A549 treated with GW870086 at 1 μM for 4 hours (cell line): ENCODE results near the gene DECR2. TPM values are rescaled to one million over a fixed set of nuclear protein-coding genes. Genes with fewer than 3 reads are reported as not detected.

Source experiments
- total RNA-seq: library from RNA; stranded (reverse); fragments of 200-300 nt; extraction: Qiagen RNA extraction; gene quantifications from 5 replicates; pipeline ENCODE4 v1.2.3, GENCODE V29; 2022; ENCODE audit warnings: low read depth

DECR2 gene, protein sequence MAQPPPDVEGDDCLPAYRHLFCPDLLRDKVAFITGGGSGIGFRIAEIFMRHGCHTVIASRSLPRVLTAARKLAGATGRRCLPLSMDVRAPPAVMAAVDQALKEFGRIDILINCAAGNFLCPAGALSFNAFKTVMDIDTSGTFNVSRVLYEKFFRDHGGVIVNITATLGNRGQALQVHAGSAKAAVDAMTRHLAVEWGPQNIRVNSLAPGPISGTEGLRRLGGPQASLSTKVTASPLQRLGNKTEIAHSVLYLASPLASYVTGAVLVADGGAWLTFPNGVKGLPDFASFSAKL
- 21.2 to 29.8 TPM (median 27.7 TPM) in 5 replicates for total RNA-seq

DNA sequence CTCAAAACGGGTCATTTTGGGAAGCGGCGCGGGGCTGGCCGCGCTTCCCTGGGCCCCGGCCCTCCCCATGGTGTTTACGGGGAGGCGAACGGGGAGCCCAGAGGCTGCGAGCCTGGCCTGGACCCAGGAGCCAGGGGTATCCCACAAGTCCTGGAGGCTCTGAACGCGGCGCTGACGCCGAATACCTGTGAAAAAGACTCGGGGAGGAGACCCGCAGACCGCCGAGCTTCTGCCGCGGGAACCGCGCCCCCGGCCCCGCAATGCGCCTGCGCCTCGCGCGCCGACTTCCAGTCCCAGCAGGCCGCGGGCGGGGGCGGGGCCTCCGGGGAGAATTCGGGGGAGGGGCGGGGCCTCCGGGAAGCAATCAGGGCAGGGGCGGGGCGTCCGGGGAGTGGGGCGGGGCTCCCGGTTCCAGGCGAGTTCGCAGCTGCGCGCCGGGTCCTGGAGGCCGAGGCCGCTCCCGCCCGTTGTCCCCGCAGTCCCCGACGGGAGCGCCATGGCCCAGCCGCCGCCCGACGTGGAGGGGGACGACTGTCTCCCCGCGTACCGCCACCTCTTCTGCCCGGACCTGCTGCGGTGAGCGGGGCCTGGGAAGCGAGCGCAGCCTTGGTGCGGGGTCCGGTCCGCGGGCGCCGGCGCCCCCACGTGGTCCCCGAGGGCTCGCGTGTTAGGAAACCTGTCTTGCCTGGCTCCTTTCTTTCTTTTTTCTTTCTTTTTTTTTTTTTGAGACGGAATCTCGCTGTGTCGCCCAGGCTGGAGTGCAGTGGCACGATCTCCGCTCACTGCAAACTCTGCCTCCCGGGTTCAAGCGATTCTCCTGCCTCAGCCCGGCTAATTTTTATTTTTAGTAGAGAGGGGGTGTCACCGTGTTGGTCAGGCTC is at the start of gene DECR2:
DECR2 (plus strand) TSS at position 418 of the 881 bp plus-strand sequence; CDS start at position 497, 79 bp downstream.

DNA sequence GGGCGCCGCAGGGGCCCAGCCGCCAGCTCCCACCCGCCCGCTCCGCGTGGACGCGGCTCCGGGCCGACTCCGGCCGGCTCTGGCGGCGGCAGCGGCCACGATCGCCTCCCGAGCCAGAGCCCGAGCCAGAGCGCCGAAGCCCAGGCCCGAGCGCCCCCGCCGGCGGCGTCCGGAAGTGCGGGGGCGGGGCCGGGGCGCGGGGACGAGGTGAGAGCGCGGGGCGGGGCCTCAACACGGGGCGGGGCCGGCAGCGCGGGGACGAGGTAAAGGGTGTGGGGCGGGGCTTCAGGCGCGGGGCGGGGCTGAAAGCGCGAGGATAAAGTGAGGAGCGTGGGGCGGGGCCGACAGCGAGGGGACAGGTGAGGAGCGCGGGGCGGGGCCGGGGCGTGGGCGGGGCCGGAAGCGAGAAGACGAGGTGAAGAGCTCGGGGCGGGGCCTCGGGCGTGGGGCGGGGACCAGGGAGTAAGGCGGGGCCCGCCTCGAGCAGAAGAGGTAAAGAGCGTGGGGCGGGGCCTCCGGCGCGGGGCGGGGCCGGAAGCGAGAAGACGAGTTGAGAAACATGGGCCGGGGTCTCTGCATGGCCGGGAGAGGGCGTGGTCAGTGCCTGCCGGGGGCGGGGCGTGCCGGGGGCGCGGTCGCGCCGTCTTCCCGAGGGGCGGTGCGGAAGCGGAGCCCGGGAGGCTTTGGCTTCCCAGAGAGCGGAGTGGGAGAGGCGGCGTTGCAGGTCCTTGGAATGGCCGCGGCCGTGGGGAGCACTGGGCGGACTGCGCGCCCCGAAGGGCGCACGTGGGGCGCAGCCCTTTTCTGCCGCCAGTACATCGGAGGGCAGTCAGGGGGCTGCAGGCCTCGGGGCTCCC is 48.9 kb upstream of the DECR2 start, which contains the start of gene AXIN1:
AXIN1 (minus strand) TSS at position 177 of the 857 bp plus-strand sequence. CDS start 5,698 bp downstream, outside the sequence.

DNA sequence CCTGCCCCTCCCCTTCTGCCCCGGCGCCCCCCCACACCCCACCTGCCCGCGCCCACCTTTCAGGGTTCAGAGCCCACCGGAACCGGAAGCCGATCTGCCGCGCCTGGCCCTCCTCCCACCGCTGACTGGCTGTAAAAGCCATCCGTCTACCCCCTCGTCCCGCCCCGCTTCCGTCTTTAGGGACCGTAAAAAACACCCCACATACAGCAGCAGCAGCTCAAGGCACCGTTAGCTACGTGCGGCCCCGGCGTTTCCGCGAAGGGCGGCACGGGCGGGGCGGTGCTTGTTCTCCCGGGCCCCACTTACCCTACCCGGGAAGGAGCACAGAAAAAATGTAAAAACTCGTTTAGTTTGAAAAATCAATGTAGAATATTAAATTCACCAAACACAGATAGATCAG is 31.2 kb upstream of the DECR2 start, which contains the start of gene MRPL28:
MRPL28 (minus strand) TSS at position 96 of the 400 bp plus-strand sequence. CDS start 320 bp downstream, outside the sequence.

DNA sequence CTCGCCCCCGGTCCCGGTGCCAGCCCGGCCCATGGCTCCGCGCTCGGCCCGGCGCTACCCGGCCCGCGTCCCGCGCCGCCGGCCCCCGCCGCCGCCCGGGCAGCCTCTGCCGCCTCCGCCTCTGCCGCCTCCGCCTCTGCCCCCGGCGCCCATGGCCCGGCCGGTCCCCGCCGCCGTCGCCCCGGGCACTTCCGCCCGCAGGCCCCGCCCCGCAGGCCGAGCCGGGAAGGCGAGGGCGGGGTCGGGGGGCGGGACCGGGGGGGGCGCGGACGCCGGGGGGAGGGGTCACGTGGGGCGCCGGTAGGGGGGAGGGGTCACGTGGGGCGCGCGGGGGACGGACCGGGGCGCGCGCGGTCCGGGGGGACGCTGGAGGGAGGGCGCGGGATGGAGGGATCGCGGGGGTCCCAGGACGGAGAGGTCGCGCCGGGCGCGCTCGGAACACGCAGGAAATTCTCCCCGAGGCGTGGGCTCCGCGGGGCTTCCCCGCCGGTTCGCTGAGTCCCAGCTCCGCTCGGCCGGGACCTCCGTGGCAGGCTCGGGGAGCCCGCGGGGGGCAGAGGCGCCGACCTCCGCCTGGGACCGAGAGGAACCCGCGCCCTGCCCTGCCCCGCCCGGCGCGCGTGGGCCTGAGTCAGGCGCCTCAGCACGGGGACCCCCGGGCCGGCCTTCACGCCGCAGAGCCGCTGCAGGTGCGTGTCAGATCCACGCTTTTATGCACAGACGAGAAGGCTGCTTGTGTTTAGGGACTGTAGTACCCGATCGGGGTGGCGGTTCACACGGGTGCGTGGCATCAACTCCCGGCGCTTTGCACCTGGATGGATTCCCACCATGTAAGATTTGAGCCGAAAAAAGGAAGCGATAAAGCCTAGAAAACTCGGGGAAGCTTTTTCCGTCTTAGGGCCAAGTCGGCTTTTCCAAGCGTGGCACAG is 19.6 kb upstream of the DECR2 start, which contains the start of gene PGAP6:
PGAP6 (minus strand) TSS at position 190 of the 929 bp plus-strand sequence; CDS start at position 33, 157 bp downstream.

DNA sequence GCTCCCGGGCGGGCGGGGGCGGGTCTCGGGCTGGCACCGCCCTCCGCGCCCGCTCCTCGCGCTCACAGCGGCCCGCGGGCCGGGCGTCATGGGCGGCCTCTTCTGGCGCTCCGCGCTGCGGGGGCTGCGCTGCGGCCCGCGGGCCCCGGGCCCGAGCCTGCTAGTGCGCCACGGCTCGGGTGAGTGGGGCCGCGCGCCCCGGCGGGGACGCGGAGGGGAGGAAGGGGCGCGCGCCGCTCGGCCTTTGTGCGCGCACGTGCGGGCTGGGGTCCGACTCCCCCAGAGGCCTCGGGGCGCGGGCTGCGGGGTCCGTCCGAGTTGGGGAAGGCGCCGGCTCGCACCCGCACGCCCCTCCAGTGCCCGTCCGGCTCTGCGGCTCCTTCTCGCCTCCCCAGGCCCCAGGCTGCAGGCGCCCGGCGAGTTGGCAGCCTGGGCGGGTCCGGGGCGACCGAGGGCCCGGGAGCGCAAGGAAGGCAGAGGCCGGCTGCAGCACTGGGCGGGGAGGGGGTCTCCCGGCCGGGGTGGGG is 4.5 kb upstream of the DECR2 start, which contains the start of gene NME4:
NME4 (plus strand) TSS at position 65 of the 527 bp plus-strand sequence; CDS start at position 89, 24 bp downstream.

DNA sequence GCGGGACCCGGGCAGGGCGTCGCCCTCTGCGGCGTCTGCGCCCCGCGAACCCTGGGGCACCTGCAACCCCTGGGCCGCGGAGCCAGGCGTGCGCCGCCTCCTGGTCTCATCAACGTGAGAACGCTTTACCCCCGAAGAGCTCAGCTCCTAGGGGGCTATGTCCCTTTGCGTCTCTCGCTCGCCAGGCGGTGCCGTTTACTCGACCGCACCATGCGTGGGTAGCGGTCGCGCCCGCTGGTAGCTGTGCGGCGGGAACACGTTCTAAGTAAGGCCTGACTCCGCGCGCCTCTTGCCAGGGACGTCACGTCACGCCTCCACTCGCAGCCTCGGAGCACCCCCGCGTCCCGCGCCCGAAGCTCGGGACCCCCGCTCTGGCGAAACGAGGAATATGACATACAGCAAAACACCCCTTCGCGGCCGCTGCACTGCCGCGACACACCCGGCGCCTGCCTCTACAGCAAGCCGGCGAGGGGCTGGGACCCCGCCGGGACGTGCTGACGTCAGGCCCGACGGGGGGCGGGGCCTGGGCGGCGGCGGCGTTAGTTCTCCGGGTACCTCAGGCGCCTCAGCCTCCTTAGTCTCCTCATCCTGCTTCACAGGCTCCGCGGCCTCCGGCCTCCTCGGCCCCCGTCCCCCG is 23.5 kb downstream of the DECR2 start, which contains the start of gene RAB11FIP3:
RAB11FIP3 (plus strand) TSS at position 568 of the 637 bp plus-strand sequence. CDS start 358 bp downstream, outside the sequence.

Other genes starting within 250 kb of the DECR2 start
- gene HBZ, start 249.2 kb upstream of the DECR2 start, total RNA-seq: not detected in 5 replicates
- not detected in 5 replicates for gene HBM, start 235.9 kb upstream of the DECR2 start, total RNA-seq
- gene HBA2, start 229.0 kb upstream of the DECR2 start, total RNA-seq: 0.63 to 1.4 TPM in 2 of 5 replicates, not detected in the others
- gene HBA1, start 225.2 kb upstream of the DECR2 start, total RNA-seq: 0.48 to 2.0 TPM (median 1.4 TPM) in 5 replicates
- 6.0 to 9.4 TPM (median 6.9 TPM) in 5 replicates for gene HBQ1, start 221.4 kb upstream of the DECR2 start, total RNA-seq
- 41.6 to 48.8 TPM (median 45.7 TPM) in 5 replicates for gene LUC7L, start 172.4 kb upstream of the DECR2 start, total RNA-seq
- 40.6 to 50.1 TPM (median 47.8 TPM) in 5 replicates for gene FAM234A, start 167.1 kb upstream of the DECR2 start, total RNA-seq
- gene RGS11, start 125.9 kb upstream of the DECR2 start, total RNA-seq: 3.9 to 5.5 TPM (median 5.0 TPM) in 5 replicates
- gene ARHGDIG, start 121.3 kb upstream of the DECR2 start, total RNA-seq: 1.7 to 3.2 TPM (median 2.5 TPM) in 5 replicates
- gene PDIA2, start 118.7 kb upstream of the DECR2 start, total RNA-seq: 0.18 to 0.51 TPM (median 0.44 TPM) in 5 replicates
- gene AXIN1, start 49.2 kb upstream of the DECR2 start, total RNA-seq: 27.7 to 34.1 TPM (median 31.6 TPM) in 5 replicates
- 114 to 136 TPM (median 133 TPM) in 5 replicates for gene MRPL28, start 31.3 kb upstream of the DECR2 start, total RNA-seq
- 26.6 to 39.6 TPM (median 35.5 TPM) in 5 replicates for gene PGAP6, start 19.9 kb upstream of the DECR2 start, total RNA-seq
- 291 to 435 TPM (median 419 TPM) in 5 replicates for gene NME4, start 4.7 kb upstream of the DECR2 start, total RNA-seq
- gene RAB11FIP3, start 23.8 kb downstream of the DECR2 start, total RNA-seq: 24.0 to 30.6 TPM (median 26.9 TPM) in 5 replicates
- gene CAPN15, start 125.8 kb downstream of the DECR2 start, total RNA-seq: 44.2 to 76.6 TPM (median 71.4 TPM) in 5 replicates
- gene PRR35, start 158.5 kb downstream of the DECR2 start, total RNA-seq: 0.13 to 0.22 TPM (median 0.17 TPM) in 4 of 5 replicates, not detected in the other
- 0.15 to 0.51 TPM (median 0.29 TPM) in 5 replicates for gene NHLRC4, start 165.1 kb downstream of the DECR2 start, total RNA-seq
- 33.1 to 39.4 TPM (median 38.6 TPM) in 5 replicates for gene PIGQ, start 168.1 kb downstream of the DECR2 start, total RNA-seq
- gene RAB40C, start 188.2 kb downstream of the DECR2 start, total RNA-seq: 12.8 to 19.7 TPM (median 16.9 TPM) in 5 replicates
- 0.06 to 0.19 TPM (median 0.14 TPM) in 5 replicates for gene WFIKKN1, start 229.1 kb downstream of the DECR2 start, total RNA-seq
- 90.6 to 140 TPM (median 135 TPM) in 5 replicates for gene METTL26, start 234.4 kb downstream of the DECR2 start, total RNA-seq
- 22.6 to 48.4 TPM (median 39.2 TPM) in 5 replicates for gene MCRIP2, start 239.9 kb downstream of the DECR2 start, total RNA-seq
- 17.6 to 28.0 TPM (median 27.2 TPM) in 5 replicates for gene WDR90, start 247.5 kb downstream of the DECR2 start, total RNA-seq